Stomach (tissue), 4 donors: Measurements from ENCODE around the gene AADAT.

Experiments used
- CTCF ChIP-seq, 7 experiments: fragments of 450-650 bp in 4 of 7; fragments of 200-600 bp in 3 of 7; sonication (generic) in 3 of 7; IDR thresholded peaks; one replicate each; pipeline ENCODE4 v1.5.1; 2016 to 2019; ENCODE audit warnings: antibody characterized with exemption in 7 of 7, control low read depth in 2 of 7, mild to moderate bottlenecking in 1 of 7
- EP300 ChIP-seq: sonication (generic); formaldehyde crosslinking; IDR thresholded peaks from one replicate; pipeline ENCODE4 v1.6.1; 2017; ENCODE audit warnings: antibody characterized with exemption
- POLR2A ChIP-seq, 4 donors: fragments of 450-650 bp; IDR thresholded peaks; one replicate each; pipeline ENCODE4 v1.6.1; 2016; ENCODE audit warnings: antibody characterized with exemption in 4 of 4, control low read depth in 2 of 4, mild to moderate bottlenecking in 1 of 4, moderate library complexity in 1 of 4
- POLR2AphosphoS5 ChIP-seq, 3 donors: sonication (generic); formaldehyde crosslinking; IDR thresholded peaks; one replicate each; pipeline ENCODE4 v1.6.1; 2016; ENCODE audit warnings: antibody characterized with exemption in 3 of 3

- TF ChIP-seq POLR2AphosphoS5 (IDR thresholded peaks at IDR 0.05), result no peak
- TF ChIP-seq CTCF (IDR thresholded peaks at IDR 0.05), result no peak
- no peak for TF ChIP-seq POLR2A (IDR thresholded peaks at IDR 0.05)
- no peak for TF ChIP-seq EP300
These were observed 7.9 kb upstream of the AADAT start for GRCh38 chr4:170097681-170098080.
